ENCODE measurements around the gene ABCB6.

GRCh38 chr2:219246559-219246958 is 27.8 kb upstream of the ABCB6 start:
- no peak for TF ChIP-seq PATZ1 (CRISPR knock-in tag; IDR thresholded peaks at IDR 0.05; ENCODE audit: borderline replicate concordance)
- TF ChIP-seq ZFP30 (CRISPR knock-in tag; IDR thresholded peaks at IDR 0.05), result no peak
- no peak for TF ChIP-seq ZC3H10 (CRISPR knock-in tag; IDR thresholded peaks at IDR 0.05)
- TF ChIP-seq OSR1 (CRISPR knock-in tag; IDR thresholded peaks at IDR 0.05), result no peak
- TF ChIP-seq CREB5 (CRISPR knock-in tag; IDR thresholded peaks at IDR 0.05; ENCODE audit: low read depth), result no peak
- no peak for TF ChIP-seq ZNF565 (CRISPR knock-in tag; conservative IDR thresholded peaks at IDR 0.05; ENCODE audit: low read depth)
- no peak for TF ChIP-seq ARNTL (CRISPR knock-in tag; IDR thresholded peaks at IDR 0.05; ENCODE audit: borderline replicate concordance, low read depth)

Measured in SK-N-SH treated with all-trans-retinoic acid at 6 μM for 48 hours (cell line).